ENCODE measurements around the gene EFCAB8. TPM values are rescaled to one million over a fixed set of nuclear protein-coding genes. Genes with fewer than 3 reads are reported as not detected.

Gene EFCAB8
- total RNA-seq, 4 donors from 2014 or later: 0.13 to 0.78 TPM; not detected in 2

DNA sequence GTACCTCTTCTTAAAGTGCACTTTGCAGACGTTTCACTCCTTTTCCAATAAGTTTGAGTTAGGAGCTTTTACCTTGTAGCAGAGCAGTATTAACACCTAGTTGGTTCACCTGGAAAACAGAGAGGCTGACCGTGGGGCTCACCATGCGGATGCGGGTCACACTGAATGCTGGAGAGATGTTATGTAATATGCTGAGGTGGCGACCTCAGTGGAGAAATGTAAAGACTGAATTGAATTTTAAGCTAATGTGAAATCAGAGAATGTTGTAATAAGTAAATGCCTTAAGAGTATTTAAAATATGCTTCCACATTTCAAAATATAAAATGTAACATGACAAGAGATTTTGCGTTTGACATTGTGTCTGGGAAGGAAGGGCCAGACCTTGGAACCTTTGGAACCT lies 9.9 kb upstream of the EFCAB8 start:
- Histone ChIP-seq H3K27me3 (no peaks in the 10 kb centered on the region), H3K4me3 (no peak overlapping the region), H3K4me1 (peaks cover 0 to 4% (median 0%) of the 10 kb centered on the region in 3 donors), H3K27ac (no peak overlapping the region), H3K36me3 (peaks cover 0 to 86% of the 10 kb centered on the region in 2 donors), H3K9me3 (no peaks in the 10 kb centered on the region)
- no peak for TF ChIP-seq EP300 (IDR thresholded peaks at IDR 0.05)
- TF ChIP-seq POLR2AphosphoS5 (IDR thresholded peaks at IDR 0.05): no peak
- no peak for TF ChIP-seq POLR2A (IDR thresholded peaks at IDR 0.05)
- no peak for TF ChIP-seq CTCF (IDR thresholded peaks at IDR 0.05)
- WGBS, 2 donors (ENCODE audit: low coverage in 1 of 2): 78 to 80% methylated on average over 5 to 6 of the region's 6 CpGs
- ATAC-seq: no peak

- WGBS, 2 donors (ENCODE audit: low coverage in 1 of 2): 80 to 85% methylated on average over 5 to 6 of the region's 6 CpGs
- Histone ChIP-seq H3K9me3 (no peaks in the 10 kb centered on the region), H3K4me3 (no peak overlapping the region), H3K27me3 (no peaks in the 10 kb centered on the region), H3K4me1 (peaks cover 0 to 4% (median 0%) of the 10 kb centered on the region in 3 donors), H3K36me3 (peaks cover 0 to 92% of the 10 kb centered on the region in 2 donors), H3K27ac (no peak overlapping the region)
- TF ChIP-seq EP300 (IDR thresholded peaks at IDR 0.05): no peak
- no peak for TF ChIP-seq POLR2A (IDR thresholded peaks at IDR 0.05)
- no peak for TF ChIP-seq CTCF (IDR thresholded peaks at IDR 0.05)
- TF ChIP-seq POLR2AphosphoS5 (IDR thresholded peaks at IDR 0.05): no peak
- no peak for ATAC-seq
These were observed 9.1 kb upstream of the EFCAB8 start for GRCh38 chr20:32849577-32849976.

DNA sequence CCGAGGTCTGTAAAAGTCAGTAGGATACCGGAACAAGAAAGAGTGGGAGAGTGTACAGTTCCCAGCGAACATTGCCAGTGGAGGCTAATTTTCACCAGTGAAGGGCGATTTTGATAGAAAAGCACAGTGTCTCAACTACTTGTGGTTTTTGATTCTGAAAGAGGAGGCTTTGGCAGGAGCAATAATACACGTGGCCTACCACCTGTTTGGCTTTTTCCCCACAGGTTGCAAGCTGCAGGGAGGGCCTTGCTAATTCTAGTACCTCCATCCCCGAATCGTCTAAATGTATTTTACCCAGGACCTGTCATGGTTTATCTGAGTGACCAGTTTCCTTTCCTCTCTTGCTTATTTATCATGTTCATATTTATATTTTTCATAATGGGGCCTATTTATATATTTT lies 3.3 kb upstream of the EFCAB8 start:
- no peaks in the 10 kb centered on the region for H3K27me3 ChIP-seq
- TF ChIP-seq CTCF (IDR thresholded peaks at IDR 0.05): no peak
- TF ChIP-seq POLR2AphosphoS5 (IDR thresholded peaks at IDR 0.05): no peak
- TF ChIP-seq EP300 (IDR thresholded peaks at IDR 0.05): no peak
- TF ChIP-seq POLR2A (IDR thresholded peaks at IDR 0.05): no peak
- no peaks in the 10 kb centered on the region for H3K4me1 ChIP-seq
- no peaks in the 10 kb centered on the region for H3K9me3 ChIP-seq
- 84 to 90% methylated on average over 2 to 7 of the region's 7 CpGs for WGBS, 2 donors (ENCODE audit: low coverage in 1 of 2)
- H3K27ac ChIP-seq: no peak overlapping the region
- no peak for ATAC-seq
- peaks cover 0 to 76% of the 10 kb centered on the region in 2 donors for H3K36me3 ChIP-seq
- H3K4me3 ChIP-seq: no peak overlapping the region

DNA sequence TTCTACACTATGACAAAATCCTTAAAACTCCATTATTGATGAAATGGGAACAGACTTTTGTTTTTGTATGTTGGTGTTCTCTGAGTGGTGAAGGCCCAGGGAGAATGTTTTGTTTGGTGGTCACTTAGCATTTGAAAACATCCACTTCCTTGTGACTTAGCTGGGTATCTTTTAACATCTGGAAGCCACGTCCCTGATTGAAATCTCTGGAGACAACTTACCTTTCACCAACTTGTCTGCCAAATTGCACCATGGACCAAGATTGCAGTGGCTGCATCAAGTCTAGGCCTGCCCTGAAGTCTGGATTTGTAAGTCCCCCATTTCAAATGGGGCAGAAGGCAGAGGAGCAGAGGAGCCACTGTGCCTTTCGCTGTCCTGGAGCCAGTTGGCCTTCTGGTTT lies 534 bp upstream of the EFCAB8 start:
- ATAC-seq: no peak
- 57 to 65% methylated on average over 2 of the region's 2 CpGs for WGBS, 2 donors (ENCODE audit: low coverage in 1 of 2)

More for the DNA sequence above, 534 bp upstream of the EFCAB8 start:
- Histone ChIP-seq H3K27ac (no peak overlapping the region), H3K4me3 (no peak overlapping the region), H3K4me1 (no peaks in the 10 kb centered on the region), H3K27me3 (no peaks in the 10 kb centered on the region), H3K36me3 (peaks cover 0 to 48% of the 10 kb centered on the region in 2 donors), H3K9me3 (no peaks in the 10 kb centered on the region)
- TF ChIP-seq POLR2AphosphoS5 (IDR thresholded peaks at IDR 0.05): no peak
- no peak for TF ChIP-seq CTCF (IDR thresholded peaks at IDR 0.05)
- TF ChIP-seq EP300 (IDR thresholded peaks at IDR 0.05): no peak
